ENCODE data around the gene GABPB2.

Gene GABPB2

DNA sequence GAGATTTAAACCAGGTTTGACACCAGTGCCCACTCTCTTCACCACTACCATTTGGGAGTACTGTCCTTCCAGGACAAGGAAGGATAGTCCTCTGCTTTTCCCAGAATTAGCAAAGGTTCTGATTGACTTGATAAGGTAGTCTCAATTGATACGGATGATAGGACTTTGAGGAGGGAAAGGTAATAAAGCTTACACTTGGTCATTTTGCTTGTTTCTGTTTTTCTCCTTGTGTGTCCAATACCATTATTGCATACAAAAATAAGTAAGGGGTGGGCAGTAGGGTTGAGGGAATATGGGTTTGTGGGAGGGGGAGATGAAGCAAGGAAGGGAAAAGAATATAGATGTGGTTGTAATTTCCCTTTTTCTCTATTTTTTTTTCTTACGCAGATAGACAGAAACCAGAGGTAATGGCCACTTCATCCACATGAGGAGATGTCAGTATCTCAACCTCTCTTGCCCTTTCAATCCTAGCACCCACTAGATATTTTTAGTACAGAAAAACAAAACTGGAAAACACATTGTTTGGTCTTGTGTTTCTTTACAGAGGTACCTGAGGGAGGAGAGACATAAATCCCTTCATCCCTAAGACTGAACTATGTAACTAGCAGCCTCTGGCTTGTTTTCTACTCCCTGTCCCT is 20.4 kb upstream of the GABPB2 start:
- TF ChIP-seq, protein P1, sequence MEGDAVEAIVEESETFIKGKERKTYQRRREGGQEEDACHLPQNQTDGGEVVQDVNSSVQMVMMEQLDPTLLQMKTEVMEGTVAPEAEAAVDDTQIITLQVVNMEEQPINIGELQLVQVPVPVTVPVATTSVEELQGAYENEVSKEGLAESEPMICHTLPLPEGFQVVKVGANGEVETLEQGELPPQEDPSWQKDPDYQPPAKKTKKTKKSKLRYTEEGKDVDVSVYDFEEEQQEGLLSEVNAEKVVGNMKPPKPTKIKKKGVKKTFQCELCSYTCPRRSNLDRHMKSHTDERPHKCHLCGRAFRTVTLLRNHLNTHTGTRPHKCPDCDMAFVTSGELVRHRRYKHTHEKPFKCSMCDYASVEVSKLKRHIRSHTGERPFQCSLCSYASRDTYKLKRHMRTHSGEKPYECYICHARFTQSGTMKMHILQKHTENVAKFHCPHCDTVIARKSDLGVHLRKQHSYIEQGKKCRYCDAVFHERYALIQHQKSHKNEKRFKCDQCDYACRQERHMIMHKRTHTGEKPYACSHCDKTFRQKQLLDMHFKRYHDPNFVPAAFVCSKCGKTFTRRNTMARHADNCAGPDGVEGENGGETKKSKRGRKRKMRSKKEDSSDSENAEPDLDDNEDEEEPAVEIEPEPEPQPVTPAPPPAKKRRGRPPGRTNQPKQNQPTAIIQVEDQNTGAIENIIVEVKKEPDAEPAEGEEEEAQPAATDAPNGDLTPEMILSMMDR (IDR thresholded peaks at IDR 0.05; ENCODE audit: insufficient read depth, low read length, poor library complexity, severe bottlenecking) = no peak
- TF ChIP-seq EZH2phosphoT487 (conservative IDR thresholded peaks at IDR 0.05; ENCODE audit: low read length) = no peak
- no peak overlapping the region for H3K27ac ChIP-seq (ENCODE audit: low read depth, low read length)

DNA sequence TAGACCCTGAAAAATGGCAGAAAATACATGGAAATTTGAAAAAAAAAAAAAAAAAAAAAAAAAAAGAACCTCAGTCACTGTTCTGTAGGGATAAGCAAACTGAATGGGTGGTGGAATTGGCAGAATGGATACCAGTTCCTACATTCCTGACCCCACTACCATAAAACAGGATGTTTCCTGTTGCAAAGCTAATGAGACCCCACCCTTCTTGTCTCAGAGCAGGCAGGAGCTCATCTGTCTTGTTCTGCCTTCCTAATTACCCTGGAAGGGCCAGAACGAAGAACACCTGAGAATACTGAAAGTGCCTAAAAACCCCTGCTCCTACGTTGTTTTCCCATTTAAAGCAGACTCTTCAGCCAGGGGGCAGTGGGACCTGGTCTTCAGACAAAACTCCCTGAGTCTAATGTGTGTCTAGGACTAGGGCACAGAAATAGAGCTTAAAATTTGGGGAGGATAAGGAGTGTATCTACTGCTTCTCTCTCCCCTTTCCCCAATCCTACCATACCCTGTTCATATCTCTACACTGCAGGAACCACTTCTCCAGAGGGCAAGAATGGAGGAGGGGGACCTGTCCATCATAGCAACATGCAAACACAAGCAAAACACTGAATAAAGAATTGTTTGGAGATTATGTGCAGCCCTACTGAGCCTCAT is 19.1 kb upstream of the GABPB2 start:
- Histone ChIP-seq H3K27ac (ENCODE audit: low read depth, low read length) (no peak overlapping the region), H2AFZ (ENCODE audit: low read depth, low read length, severe bottlenecking) (no peak overlapping the region), H3K9ac (ENCODE audit: low read length) (no peak overlapping the region), H3K27me3 (ENCODE audit: low read length) (no peaks in the 10 kb centered on the region), H3K79me2 (ENCODE audit: insufficient read depth, low read length) (peaks cover 11% of the 10 kb centered on the region), H3K36me3 (ENCODE audit: low read length) (peaks cover 12% of the 10 kb centered on the region; the same call in 1 of the 2 replicates), H4K20me1 (ENCODE audit: low read depth, low read length) (no peaks in the 10 kb centered on the region; the same call in 1 of the 2 replicates), H3K4me3 (ENCODE audit: insufficient read depth, low read length, poor library complexity, severe bottlenecking) (no peak overlapping the region), H3K4me2 (ENCODE audit: low read depth, low read length, poor library complexity, severe bottlenecking) (no peak overlapping the region), H3K9me2 (replicated peaks; ENCODE audit: insufficient read depth, low read length) (no peaks in the 10 kb centered on the region), H3K9me3 (ENCODE audit: insufficient read depth, low read length) (no peaks in the 10 kb centered on the region), H3F3A (ENCODE audit: insufficient read depth) (peaks cover 16% of the 10 kb centered on the region)
- TF ChIP-seq, protein P1 (IDR thresholded peaks at IDR 0.05; ENCODE audit: insufficient read depth, low read length, poor library complexity, severe bottlenecking) = no peak
- no peak for TF ChIP-seq EZH2phosphoT487 (conservative IDR thresholded peaks at IDR 0.05; ENCODE audit: low read length)

More for the DNA sequence above, 20.4 kb upstream of the GABPB2 start:
- Histone ChIP-seq H3K27me3 (ENCODE audit: low read length) (no peaks in the 10 kb centered on the region), H3K79me2 (ENCODE audit: insufficient read depth, low read length) (no peaks in the 10 kb centered on the region), H3K36me3 (ENCODE audit: low read length) (peaks cover 10% of the 10 kb centered on the region; the same call in 1 of the 2 replicates), H3F3A (ENCODE audit: insufficient read depth) (peaks cover 16% of the 10 kb centered on the region), H3K4me3 (ENCODE audit: insufficient read depth, low read length, poor library complexity, severe bottlenecking) (no peak overlapping the region), H3K9me2 (replicated peaks; ENCODE audit: insufficient read depth, low read length) (no peaks in the 10 kb centered on the region), H3K9me3 (ENCODE audit: insufficient read depth, low read length) (no peaks in the 10 kb centered on the region), H3K4me2 (ENCODE audit: low read depth, low read length, poor library complexity, severe bottlenecking) (no peak overlapping the region), H2AFZ (ENCODE audit: low read depth, low read length, severe bottlenecking) (no peak overlapping the region), H4K20me1 (ENCODE audit: low read depth, low read length) (no peaks in the 10 kb centered on the region; the same call in 1 of the 2 replicates), H3K9ac (ENCODE audit: low read length) (no peak overlapping the region)

DNA sequence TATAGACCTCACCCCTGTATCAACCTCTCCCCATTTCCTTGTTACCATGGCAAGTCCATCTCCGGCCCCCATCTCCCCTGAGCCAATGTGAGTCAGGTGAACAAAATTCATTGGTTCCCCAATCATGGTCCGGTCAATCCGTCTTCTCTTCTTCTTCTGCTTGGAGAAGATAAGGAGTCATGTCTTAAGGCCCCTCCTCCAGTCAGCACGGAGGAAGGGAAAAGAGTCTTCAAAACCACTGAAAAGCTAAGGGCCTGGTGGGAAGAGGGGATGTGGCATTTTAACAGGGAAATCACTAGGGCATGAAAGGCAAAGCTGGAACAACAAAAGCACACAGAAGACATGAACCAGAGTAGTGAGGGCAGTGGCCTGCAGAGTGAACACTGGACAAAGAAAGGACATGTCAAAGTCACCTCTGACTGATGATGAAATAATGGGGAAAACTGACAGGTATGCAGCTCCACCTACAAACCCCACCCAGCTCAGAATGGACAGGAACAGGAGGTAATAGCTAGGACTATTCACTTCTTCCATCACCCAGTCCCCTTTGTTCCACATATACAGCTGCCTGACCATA is 15.5 kb upstream of the GABPB2 start:
- H4K20me1 ChIP-seq (ENCODE audit: low read depth, low read length) = no peaks in the 10 kb centered on the region; the same call in 1 of the 2 replicates
- peaks cover 10% of the 10 kb centered on the region for H3F3A ChIP-seq (ENCODE audit: insufficient read depth)
- H3K27me3 ChIP-seq (ENCODE audit: low read length) = no peaks in the 10 kb centered on the region
- no peak overlapping the region for H3K9ac ChIP-seq (ENCODE audit: low read length)
- no peak overlapping the region for H2AFZ ChIP-seq (ENCODE audit: low read depth, low read length, severe bottlenecking)
- peaks cover 12% of the 10 kb centered on the region; the same call in 1 of the 2 replicates for H3K36me3 ChIP-seq (ENCODE audit: low read length)
- H3K27ac ChIP-seq (ENCODE audit: low read depth, low read length) = no peak overlapping the region
- H3K9me2 ChIP-seq (replicated peaks; ENCODE audit: insufficient read depth, low read length) = no peaks in the 10 kb centered on the region
- no peak overlapping the region for H3K4me2 ChIP-seq (ENCODE audit: low read depth, low read length, poor library complexity, severe bottlenecking)
- H3K9me3 ChIP-seq (ENCODE audit: insufficient read depth, low read length) = no peaks in the 10 kb centered on the region
- H3K79me2 ChIP-seq (ENCODE audit: insufficient read depth, low read length) = peaks cover 43% of the 10 kb centered on the region
- H3K4me3 ChIP-seq (ENCODE audit: insufficient read depth, low read length, poor library complexity, severe bottlenecking) = no peak overlapping the region
- TF ChIP-seq, protein P1 (IDR thresholded peaks at IDR 0.05; ENCODE audit: insufficient read depth, low read length, poor library complexity, severe bottlenecking) = no peak
- no peak for TF ChIP-seq EZH2phosphoT487 (conservative IDR thresholded peaks at IDR 0.05; ENCODE audit: low read length)
